ENCODE measurements around the gene YPEL2. TPM values are rescaled to one million over a fixed set of nuclear protein-coding genes. Genes with fewer than 3 reads are reported as not detected.

Gene YPEL2
- total and polyA plus RNA-seq, 2 experiments from 2014 or later = 20.2 to 26.0 TPM

DNA sequence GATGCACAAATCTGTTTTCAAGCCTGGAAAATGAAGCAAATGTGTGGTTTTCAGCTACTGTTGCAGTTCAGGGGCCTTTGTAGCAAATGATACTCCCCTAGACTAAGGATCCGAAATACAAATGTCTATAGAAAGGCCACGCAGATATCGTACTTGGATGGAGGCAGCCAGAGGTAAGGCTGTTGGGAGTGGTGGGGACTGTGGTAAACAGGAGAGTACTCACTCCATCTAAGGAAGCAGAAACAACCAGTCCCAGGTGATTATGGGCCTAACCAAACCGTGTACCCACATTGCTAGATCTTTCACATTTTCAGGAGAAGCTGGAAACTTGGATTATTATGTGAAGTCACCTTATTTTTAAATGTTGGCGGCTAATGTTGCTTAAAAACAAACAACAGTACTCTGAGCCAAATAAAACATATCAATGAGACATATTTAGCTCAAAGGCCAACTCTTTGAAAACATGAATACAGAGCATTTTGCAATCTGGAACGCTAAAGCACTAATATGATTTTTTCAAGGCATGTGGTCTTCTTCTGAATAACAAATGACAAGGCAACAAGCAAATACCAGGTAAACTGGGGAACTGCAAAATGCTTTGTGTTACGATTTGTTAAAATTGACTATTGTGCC, 110.1 kb downstream of the YPEL2 start:
- no peaks in the 10 kb centered on the region for H4K20me1 ChIP-seq (ENCODE audit: insufficient read depth, poor library complexity, severe bottlenecking)
- no peaks in the 10 kb centered on the region for H3K9me3 ChIP-seq (ENCODE audit: low read depth)
- no peak overlapping the region for H3K4me3 ChIP-seq
- H3K4me2 ChIP-seq = no peak overlapping the region
- H3K4me1 ChIP-seq (ENCODE audit: insufficient read depth) = no peaks in the 10 kb centered on the region
- H3K9me2 ChIP-seq (replicated peaks; ENCODE audit: insufficient read depth) = no peaks in the 10 kb centered on the region
- no peak overlapping the region for H3K27ac ChIP-seq
- no peaks in the 10 kb centered on the region for H3K79me2 ChIP-seq
- no peak overlapping the region for H2AFZ ChIP-seq
- WGBS (ENCODE audit: low lambda C conversion rate, missing lambda C conversion rate) = 83% methylated on average over 7 of the region's 7 CpGs
- no peak for DNase-seq (ENCODE audit: low spot score)
- H3K27me3 ChIP-seq = no peaks in the 10 kb centered on the region
- no peaks in the 10 kb centered on the region for H3K36me3 ChIP-seq (replicated peaks; ENCODE audit: insufficient read depth, low read depth)
- TF ChIP-seq EZH2 (IDR thresholded peaks at IDR 0.05; ENCODE audit: borderline replicate concordance) = no peak
- TF ChIP-seq EZH2phosphoT487 (IDR thresholded peaks at IDR 0.05; ENCODE audit: low read depth, severe bottlenecking, unreplicated experiment) = no peak

DNA sequence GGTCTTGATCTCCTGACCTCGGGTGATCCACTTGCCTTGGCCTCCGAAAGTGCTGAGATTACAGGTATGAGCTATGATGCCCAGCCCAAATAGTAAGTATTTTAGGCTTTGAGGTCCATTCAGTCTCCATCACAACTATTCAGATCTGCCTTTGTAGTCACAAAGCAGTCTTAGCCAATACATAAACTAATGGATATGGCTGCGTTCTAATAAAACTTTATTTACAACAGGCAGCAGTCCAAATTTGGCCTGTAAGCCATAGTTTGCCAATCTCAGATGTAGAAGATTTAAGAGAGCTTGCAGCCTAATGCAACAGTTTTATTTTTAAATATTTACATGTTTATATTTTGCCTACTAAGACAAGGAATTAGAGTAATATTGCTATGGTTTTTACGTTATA, 111.7 kb downstream of the YPEL2 start:
- no peaks in the 10 kb centered on the region for H3K9me2 ChIP-seq (replicated peaks; ENCODE audit: insufficient read depth)
- 87% methylated on average over 4 of the region's 4 CpGs for WGBS (ENCODE audit: low lambda C conversion rate, missing lambda C conversion rate)
- no peak overlapping the region for H3K4me2 ChIP-seq
- no peak overlapping the region for H3K27ac ChIP-seq
- DNase-seq (ENCODE audit: low spot score) = no peak
- H2AFZ ChIP-seq = no peak overlapping the region
- H3K4me1 ChIP-seq (ENCODE audit: insufficient read depth) = no peaks in the 10 kb centered on the region
- H3K36me3 ChIP-seq (replicated peaks; ENCODE audit: insufficient read depth, low read depth) = no peaks in the 10 kb centered on the region
- no peaks in the 10 kb centered on the region for H3K79me2 ChIP-seq
- no peaks in the 10 kb centered on the region for H3K9me3 ChIP-seq (ENCODE audit: low read depth)
- no peak overlapping the region for H3K4me3 ChIP-seq
- H3K27me3 ChIP-seq = no peaks in the 10 kb centered on the region
- no peak for TF ChIP-seq EZH2 (IDR thresholded peaks at IDR 0.05; ENCODE audit: borderline replicate concordance)
- TF ChIP-seq EZH2phosphoT487 (IDR thresholded peaks at IDR 0.05; ENCODE audit: low read depth, severe bottlenecking, unreplicated experiment) = no peak
- TF ChIP-seq, protein P1, sequence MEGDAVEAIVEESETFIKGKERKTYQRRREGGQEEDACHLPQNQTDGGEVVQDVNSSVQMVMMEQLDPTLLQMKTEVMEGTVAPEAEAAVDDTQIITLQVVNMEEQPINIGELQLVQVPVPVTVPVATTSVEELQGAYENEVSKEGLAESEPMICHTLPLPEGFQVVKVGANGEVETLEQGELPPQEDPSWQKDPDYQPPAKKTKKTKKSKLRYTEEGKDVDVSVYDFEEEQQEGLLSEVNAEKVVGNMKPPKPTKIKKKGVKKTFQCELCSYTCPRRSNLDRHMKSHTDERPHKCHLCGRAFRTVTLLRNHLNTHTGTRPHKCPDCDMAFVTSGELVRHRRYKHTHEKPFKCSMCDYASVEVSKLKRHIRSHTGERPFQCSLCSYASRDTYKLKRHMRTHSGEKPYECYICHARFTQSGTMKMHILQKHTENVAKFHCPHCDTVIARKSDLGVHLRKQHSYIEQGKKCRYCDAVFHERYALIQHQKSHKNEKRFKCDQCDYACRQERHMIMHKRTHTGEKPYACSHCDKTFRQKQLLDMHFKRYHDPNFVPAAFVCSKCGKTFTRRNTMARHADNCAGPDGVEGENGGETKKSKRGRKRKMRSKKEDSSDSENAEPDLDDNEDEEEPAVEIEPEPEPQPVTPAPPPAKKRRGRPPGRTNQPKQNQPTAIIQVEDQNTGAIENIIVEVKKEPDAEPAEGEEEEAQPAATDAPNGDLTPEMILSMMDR (IDR thresholded peaks at IDR 0.05; ENCODE audit: poor library complexity) = no peak
- no peaks in the 10 kb centered on the region for H4K20me1 ChIP-seq (ENCODE audit: insufficient read depth, poor library complexity, severe bottlenecking)

Small RNA genes within 50 kb of the gene (microRNA-seq; reads per million reads assigned to microRNA genes)
- gene MIR4729 = 1.8 reads per million

Small RNA genes within 50 kb of the gene (small RNA-seq; reads per million reads assigned to genes)
- gene MIR4729 = not detected

Other genes with a start within 250 kb of the YPEL2 start
- gene TRIM37, start 224.8 kb upstream of the YPEL2 start, total RNA-seq = 20.3 and 22.8 TPM in 2 replicates
- gene TRIM37, start 224.8 kb upstream of the YPEL2 start, polyA plus RNA-seq = 9.7 and 11.3 TPM in 2 replicates
- 42.5 and 52.8 TPM in 2 replicates for gene SKA2, start 176.5 kb upstream of the YPEL2 start, total RNA-seq
- 27.0 TPM in 2 replicates for gene SKA2, start 176.5 kb upstream of the YPEL2 start, polyA plus RNA-seq
- 3.2 and 3.6 TPM in 2 replicates for gene PRR11, start 175.9 kb upstream of the YPEL2 start, total RNA-seq
- gene PRR11, start 175.9 kb upstream of the YPEL2 start, polyA plus RNA-seq = 3.8 and 5.0 TPM in 2 replicates
- 17.9 and 20.1 TPM in 2 replicates for gene SMG8, start 121.6 kb upstream of the YPEL2 start, total RNA-seq
- gene SMG8, start 121.6 kb upstream of the YPEL2 start, polyA plus RNA-seq = 10.9 and 13.9 TPM in 2 replicates
- 5.0 and 5.3 TPM in 2 replicates for gene GDPD1, start 111.1 kb upstream of the YPEL2 start, total RNA-seq
- 1.3 and 1.9 TPM in 2 replicates for gene GDPD1, start 111.1 kb upstream of the YPEL2 start, polyA plus RNA-seq
- 32.3 and 43.8 TPM in 2 replicates for gene DHX40, start 234.0 kb downstream of the YPEL2 start, total RNA-seq
- gene DHX40, start 234.0 kb downstream of the YPEL2 start, polyA plus RNA-seq = 12.5 and 13.5 TPM in 2 replicates

Measured in hepatocyte (in vitro differentiated cells).